K562 (cell line): Measurements from ENCODE around the gene NKG7. TPM values are rescaled to one million over a fixed set of nuclear protein-coding genes. Genes with fewer than 3 reads are reported as not detected.

Experiments
- CLOCK ChIP-seq: fragments of 250-450 bp; sonication (Bioruptor Pico); IDR thresholded peaks from 2 replicates; pipeline ENCODE4 v1.4.0; 2020; ENCODE audit warnings: mild to moderate bottlenecking, moderate library complexity, borderline replicate concordance
- ELK3 ChIP-seq: fragments of 450-650 bp; formaldehyde crosslinking; IDR thresholded peaks from 2 replicates; pipeline ENCODE4 v1.4.0; 2020; ENCODE audit warnings: mild to moderate bottlenecking
- ETS1 ChIP-seq: conservative IDR thresholded peaks from 2 replicates; pipeline ENCODE4 v1.6.1; 2011; ENCODE audit warnings: low read depth, mild to moderate bottlenecking, low read length; ENCODE audit not compliant: control insufficient read depth
- FOXA1 ChIP-seq: fragments of 450-650 bp; IDR thresholded peaks from 2 replicates; pipeline ENCODE4 v1.6.1; 2016; ENCODE audit warnings: mild to moderate bottlenecking, borderline replicate concordance
- HDAC3 ChIP-seq: fragments of 450-650 bp; IDR thresholded peaks from 2 replicates; pipeline ENCODE4 v1.6.1; 2018; ENCODE audit warnings: borderline replicate concordance, mild to moderate bottlenecking, moderate library complexity; ENCODE audit not compliant: partially characterized antibody
- MAZ ChIP-seq, 2 experiments: fragments of 450-650 bp in 1 of 2; sonication (generic) in 1 of 2; formaldehyde crosslinking; IDR thresholded peaks in 1 of 2; conservative IDR thresholded peaks in 1 of 2; 2 replicates each; pipeline versions ENCODE4 v1.4.0 to v1.5.0; 2020; ENCODE audit warnings: mild to moderate bottlenecking in 1 of 2, missing genetic modification reagents in 1 of 2
- NR1H2 ChIP-seq: sonication (generic); formaldehyde crosslinking; IDR thresholded peaks from 2 replicates; pipeline ENCODE4 v1.4.0; 2020; ENCODE audit warnings: mild to moderate bottlenecking, missing genetic modification reagents
- PATZ1 ChIP-seq: fragments of 250-450 bp; sonication (Bioruptor Pico); IDR thresholded peaks from 2 replicates; pipeline ENCODE4 v1.5.0; 2020; ENCODE audit warnings: mild to moderate bottlenecking, borderline replicate concordance
- PHF20 ChIP-seq: fragments of 450-650 bp; IDR thresholded peaks from 2 replicates; pipeline ENCODE4 v1.6.1; 2018; ENCODE audit not compliant: partially characterized antibody
- RAD21 ChIP-seq, 2 experiments: fragments of 250-450 bp in 1 of 2; fragments of 450-650 bp in 1 of 2; sonication (Bioruptor Pico) in 1 of 2; formaldehyde crosslinking in 1 of 2; IDR thresholded peaks in 1 of 2; conservative IDR thresholded peaks in 1 of 2; 2 replicates each; pipeline versions ENCODE4 v1.4.0 to v1.8.0; 2020 to 2022; ENCODE audit warnings: mild to moderate bottlenecking in 2 of 2, moderate library complexity in 1 of 2
- SMARCA5 ChIP-seq: fragments of 450-650 bp; IDR thresholded peaks from 2 replicates; pipeline ENCODE4 v1.6.1; 2016
- SNIP1 ChIP-seq: fragments of 450-650 bp; IDR thresholded peaks from 2 replicates; pipeline ENCODE4 v1.7.1; 2017; ENCODE audit warnings: low read depth, mild to moderate bottlenecking
- SP2 ChIP-seq: IDR thresholded peaks from 2 replicates; pipeline ENCODE4 v1.6.1; 2011; ENCODE audit warnings: mild to moderate bottlenecking, low read depth, low read length, moderate library complexity; ENCODE audit not compliant: poor library complexity, severe bottlenecking; ENCODE audit errors: extremely low read depth
- TCF15 ChIP-seq: fragments of 250-450 bp; sonication (Bioruptor Pico); IDR thresholded peaks from 2 replicates; pipeline ENCODE4 v1.8.0; 2022; ENCODE audit warnings: moderate library complexity, mild to moderate bottlenecking, inconsistent platforms
- ZNF449 ChIP-seq: fragments of 250-450 bp; sonication (Bioruptor Pico); IDR thresholded peaks from 2 replicates; pipeline ENCODE4 v1.8.0; 2022; ENCODE audit warnings: moderate library complexity, mild to moderate bottlenecking, inconsistent platforms
- ZNF551 ChIP-seq: fragments of 250-450 bp; sonication (Bioruptor Pico); IDR thresholded peaks from 2 replicates; pipeline ENCODE4 v1.5.0; 2021; ENCODE audit warnings: mild to moderate bottlenecking, moderate library complexity
- ZNF764 ChIP-seq: fragments of 250-450 bp; sonication (Bioruptor Pico); IDR thresholded peaks from 2 replicates; pipeline ENCODE4 v1.4.0; 2020; ENCODE audit warnings: low read depth, mild to moderate bottlenecking, moderate library complexity
- ZSCAN29 ChIP-seq: fragments of 450-650 bp; IDR thresholded peaks from 2 replicates; pipeline ENCODE4 v1.6.1; 2017
- ZSCAN32 ChIP-seq: fragments of 450-650 bp; formaldehyde crosslinking; IDR thresholded peaks from 2 replicates; pipeline ENCODE4 v1.4.0; 2020; ENCODE audit warnings: mild to moderate bottlenecking, moderate library complexity
- polyA plus RNA-seq, 8 experiments: library from polyadenylated mRNA; depleted of rRNA in 4 of 8; stranded (reverse) in 5 of 8; unstranded in 3 of 8; fragments of >200 nt; fragmentation: Nextera tagmentation in 2 of 8; fragmentation: Illumina TruSeq in 1 of 8; extraction: Ambion mirVana in 2 of 8; extraction: Trizol in 1 of 8; gene quantifications; 2 replicates each; pipeline versions ENCODE4 v1.2.1 to v1.2.3, GENCODE V29; 2011 to 2014; ENCODE audit warnings: inconsistent platforms in 1 of 8, missing spikeins in 1 of 8
- total RNA-seq, 7 experiments: library from RNA; depleted of rRNA in 6 of 7; stranded (reverse); fragments of >200 nt in 6 of 7; fragmentation: Illumina TruSeq in 2 of 7; extraction: Trizol in 2 of 7; gene quantifications; 2 replicates each; pipeline versions ENCODE4 v1.2.1 to v1.2.3, GENCODE V29; 2011 to 2021; ENCODE audit warnings: low replicate concordance in 1 of 7

Gene NKG7
- total and polyA plus RNA-seq, 9 of the 15 experiments (the other 6 are each of a cell fraction or from before 2014, with no cell fraction given): 0.30 to 0.70 (median 0.51) TPM; not detected in 2

GRCh38 chr19:51339313-51339686 is 33.2 kb downstream of the NKG7 start (continued):
- no peak for TF ChIP-seq ETS1
- TF ChIP-seq SMARCA5: peak; percentile 91
- TF ChIP-seq HDAC3: no peak
- no peak for TF ChIP-seq MAZ (CRISPR knock-in tag; conservative IDR thresholded peaks at IDR 0.05 in 1 of 2, IDR thresholded peaks at IDR 0.05 in 1 of 2)
- peak; percentile 51; the same call in 1 of the 2 replicates for TF ChIP-seq TCF15 (CRISPR knock-in tag)
- TF ChIP-seq SNIP1: 0 out of 2 replicates have a peak, but pooled peaks have one; percentile 13
- TF ChIP-seq ELK3 (CRISPR knock-in tag): no peak
- no peak; a peak in 1 of 4 replicates for TF ChIP-seq RAD21 (CRISPR knock-in tag; conservative IDR thresholded peaks at IDR 0.05 in 1 of 2, IDR thresholded peaks at IDR 0.05 in 1 of 2)
- no peak for TF ChIP-seq PHF20
- TF ChIP-seq ZNF551 (CRISPR knock-in tag): no peak
- no peak for TF ChIP-seq ZSCAN29
- no peak for TF ChIP-seq ZNF449 (CRISPR knock-in tag)
- no peak for TF ChIP-seq FOXA1
- TF ChIP-seq PATZ1 (CRISPR knock-in tag): no peak
- no peak for TF ChIP-seq NR1H2
- no peak for TF ChIP-seq CLOCK (CRISPR knock-in tag)
- TF ChIP-seq ZNF764 (CRISPR knock-in tag): no peak
- no peak for TF ChIP-seq SP2
- TF ChIP-seq ZSCAN32 (CRISPR knock-in tag): no peak
